ENCODE measurements around the gene UBE2O. TPM values are rescaled to one million over a fixed set of nuclear protein-coding genes. Genes with fewer than 3 reads are reported as not detected.

The UBE2O gene
- total RNA-seq, 2 donors from 2014 or later, result 46.7 to 66.9 TPM

- Mint-ChIP-seq H3K4me1 (ENCODE audit: low read depth in 2 of 2) (peaks cover 14 to 20% of the 10 kb centered on the region in 2 donors), H3K36me3 (peaks cover 5% of the 10 kb centered on the region), H3K4me3 (no peak overlapping the region), H3K27me3 (no peaks in the 10 kb centered on the region), H3K27ac (peak overlapping the region; percentile 6 to 13), H3K9me3 (no peaks in the 10 kb centered on the region)
- DNase-seq (ENCODE audit: low spot score) (no peak), ATAC-seq (no peak)
Measured at GRCh38 chr17:76477576-76477975, 24.6 kb upstream of the UBE2O start.

- Mint-ChIP-seq H3K4me1 (ENCODE audit: low read depth in 2 of 2) (peaks cover 10 to 14% of the 10 kb centered on the region in 2 donors), H3K36me3 (peaks cover under 1% of the 10 kb centered on the region), H3K27me3 (no peaks in the 10 kb centered on the region), H3K27ac (no peak overlapping the region), H3K9me3 (no peaks in the 10 kb centered on the region), H3K4me3 (no peak overlapping the region)
- no peak for ATAC-seq
- DNase-seq (ENCODE audit: low spot score), result no peak
Measured at GRCh38 chr17:76476736-76477135, 23.8 kb upstream of the UBE2O start.

GRCh38 chr17:76475302-76475701 is 22.4 kb upstream of the UBE2O start:
- ATAC-seq (no peak), DNase-seq (ENCODE audit: low spot score) (no peak)
- Mint-ChIP-seq H3K27ac (peak overlapping the region in 1 of 2 donors; percentile 28), H3K36me3 (no peaks in the 10 kb centered on the region), H3K4me1 (ENCODE audit: low read depth in 2 of 2) (peaks cover 5 to 8% of the 10 kb centered on the region in 2 donors), H3K9me3 (no peaks in the 10 kb centered on the region), H3K4me3 (no peak overlapping the region), H3K27me3 (no peaks in the 10 kb centered on the region)

- peak in 1 of 2 donors; percentile 7 for ATAC-seq
- Mint-ChIP-seq H3K4me3 (no peak overlapping the region), H3K4me1 (ENCODE audit: low read depth in 2 of 2) (peaks cover 5 to 8% of the 10 kb centered on the region in 2 donors), H3K27me3 (no peaks in the 10 kb centered on the region), H3K27ac (peak overlapping the region in 1 of 2 donors; percentile 28), H3K36me3 (no peaks in the 10 kb centered on the region), H3K9me3 (no peaks in the 10 kb centered on the region)
- no peak for DNase-seq (ENCODE audit: low spot score)
Measured at GRCh38 chr17:76474894-76475293, 21.9 kb upstream of the UBE2O start.

GRCh38 chr17:76474238-76474637 is 21.3 kb upstream of the UBE2O start:
- ATAC-seq (no peak), DNase-seq (ENCODE audit: low spot score) (no peak)
- H3K27me3 Mint-ChIP-seq, result no peaks in the 10 kb centered on the region
- H3K4me1 Mint-ChIP-seq (ENCODE audit: low read depth in 2 of 2), result peaks cover 5 to 8% of the 10 kb centered on the region in 2 donors
- H3K36me3 Mint-ChIP-seq, result no peaks in the 10 kb centered on the region
- no peaks in the 10 kb centered on the region for H3K9me3 Mint-ChIP-seq
- no peak overlapping the region for H3K27ac Mint-ChIP-seq
- H3K4me3 Mint-ChIP-seq, result no peak overlapping the region

GRCh38 chr17:76473541-76473985 is 20.6 kb upstream of the UBE2O start:
- Mint-ChIP-seq H3K27ac (peak overlapping the region in 1 of 2 donors; percentile 29), H3K36me3 (no peaks in the 10 kb centered on the region), H3K4me3 (no peak overlapping the region), H3K27me3 (no peaks in the 10 kb centered on the region), H3K4me1 (ENCODE audit: low read depth in 2 of 2) (peaks cover 5 to 8% of the 10 kb centered on the region in 2 donors), H3K9me3 (no peaks in the 10 kb centered on the region)
- ATAC-seq (peak in 1 of 2 donors; percentile 7), DNase-seq (ENCODE audit: low spot score) (no peak)

- no peak overlapping the region for H3K4me3 Mint-ChIP-seq
- no peak for ATAC-seq
- no peaks in the 10 kb centered on the region for H3K27me3 Mint-ChIP-seq
- H3K4me1 Mint-ChIP-seq (ENCODE audit: low read depth in 2 of 2), result peaks cover 0 to 4% of the 10 kb centered on the region in 2 donors
- H3K27ac Mint-ChIP-seq, result peak overlapping the region in 1 of 2 donors; percentile 29
- no peak for DNase-seq (ENCODE audit: low spot score)
- no peaks in the 10 kb centered on the region for H3K36me3 Mint-ChIP-seq
- H3K9me3 Mint-ChIP-seq, result no peaks in the 10 kb centered on the region
Measured at GRCh38 chr17:76472726-76473125, 19.8 kb upstream of the UBE2O start.

- H3K36me3 Mint-ChIP-seq, result no peaks in the 10 kb centered on the region
- DNase-seq (ENCODE audit: low spot score) (no peak), ATAC-seq (no peak)
- H3K9me3 Mint-ChIP-seq, result no peaks in the 10 kb centered on the region
- H3K27ac Mint-ChIP-seq, result no peak overlapping the region
- peaks cover 0 to 4% of the 10 kb centered on the region in 2 donors for H3K4me1 Mint-ChIP-seq (ENCODE audit: low read depth in 2 of 2)
- H3K4me3 Mint-ChIP-seq, result no peak overlapping the region
- no peaks in the 10 kb centered on the region for H3K27me3 Mint-ChIP-seq
Measured at GRCh38 chr17:76472258-76472645, 19.3 kb upstream of the UBE2O start.

GRCh38 chr17:76471498-76472257 is 18.7 kb upstream of the UBE2O start:
- no peak for ATAC-seq
- no peaks in the 10 kb centered on the region for H3K9me3 Mint-ChIP-seq
- no peak for DNase-seq (ENCODE audit: low spot score)
- H3K27ac Mint-ChIP-seq, result peak overlapping the region in 1 of 2 donors; percentile 19
- no peaks in the 10 kb centered on the region for H3K27me3 Mint-ChIP-seq
- no peak overlapping the region for H3K4me3 Mint-ChIP-seq
- H3K36me3 Mint-ChIP-seq, result no peaks in the 10 kb centered on the region
- peaks cover 0 to 4% of the 10 kb centered on the region in 2 donors for H3K4me1 Mint-ChIP-seq (ENCODE audit: low read depth in 2 of 2)

- no peaks in the 10 kb centered on the region for H3K27me3 Mint-ChIP-seq
- DNase-seq (ENCODE audit: low spot score) (no peak), ATAC-seq (no peak)
- no peaks in the 10 kb centered on the region for H3K9me3 Mint-ChIP-seq
- no peak overlapping the region for H3K27ac Mint-ChIP-seq
- peaks cover 0 to 12% of the 10 kb centered on the region in 2 donors for H3K4me1 Mint-ChIP-seq (ENCODE audit: low read depth in 2 of 2)
- no peak overlapping the region for H3K4me3 Mint-ChIP-seq
- H3K36me3 Mint-ChIP-seq, result no peaks in the 10 kb centered on the region
Measured at GRCh38 chr17:76469991-76470739, 17.2 kb upstream of the UBE2O start.

- Mint-ChIP-seq H3K4me1 (ENCODE audit: low read depth in 2 of 2) (peaks cover 0 to 12% of the 10 kb centered on the region in 2 donors), H3K9me3 (no peaks in the 10 kb centered on the region), H3K27ac (no peak overlapping the region), H3K4me3 (no peak overlapping the region), H3K27me3 (no peaks in the 10 kb centered on the region), H3K36me3 (no peaks in the 10 kb centered on the region)
- ATAC-seq, result no peak
- DNase-seq (ENCODE audit: low spot score), result no peak
Measured at GRCh38 chr17:76469076-76469990, 16.4 kb upstream of the UBE2O start.

- Mint-ChIP-seq H3K4me1 (ENCODE audit: low read depth in 2 of 2) (peaks cover 0 to 12% of the 10 kb centered on the region in 2 donors), H3K27ac (no peak overlapping the region), H3K4me3 (no peak overlapping the region), H3K27me3 (no peaks in the 10 kb centered on the region), H3K9me3 (no peaks in the 10 kb centered on the region), H3K36me3 (no peaks in the 10 kb centered on the region)
- ATAC-seq (no peak), DNase-seq (ENCODE audit: low spot score) (no peak)
Measured at GRCh38 chr17:76468634-76469010, 15.7 kb upstream of the UBE2O start.

GRCh38 chr17:76467809-76468633 is 15.1 kb upstream of the UBE2O start:
- no peak overlapping the region for H3K27ac Mint-ChIP-seq
- no peaks in the 10 kb centered on the region for H3K36me3 Mint-ChIP-seq
- peaks cover 0 to 12% of the 10 kb centered on the region in 2 donors for H3K4me1 Mint-ChIP-seq (ENCODE audit: low read depth in 2 of 2)
- ATAC-seq (no peak), DNase-seq (ENCODE audit: low spot score) (no peak)
- no peaks in the 10 kb centered on the region for H3K9me3 Mint-ChIP-seq
- H3K27me3 Mint-ChIP-seq, result no peaks in the 10 kb centered on the region
- H3K4me3 Mint-ChIP-seq, result no peak overlapping the region
